ENCODE data around the gene TGM3.

DNA sequence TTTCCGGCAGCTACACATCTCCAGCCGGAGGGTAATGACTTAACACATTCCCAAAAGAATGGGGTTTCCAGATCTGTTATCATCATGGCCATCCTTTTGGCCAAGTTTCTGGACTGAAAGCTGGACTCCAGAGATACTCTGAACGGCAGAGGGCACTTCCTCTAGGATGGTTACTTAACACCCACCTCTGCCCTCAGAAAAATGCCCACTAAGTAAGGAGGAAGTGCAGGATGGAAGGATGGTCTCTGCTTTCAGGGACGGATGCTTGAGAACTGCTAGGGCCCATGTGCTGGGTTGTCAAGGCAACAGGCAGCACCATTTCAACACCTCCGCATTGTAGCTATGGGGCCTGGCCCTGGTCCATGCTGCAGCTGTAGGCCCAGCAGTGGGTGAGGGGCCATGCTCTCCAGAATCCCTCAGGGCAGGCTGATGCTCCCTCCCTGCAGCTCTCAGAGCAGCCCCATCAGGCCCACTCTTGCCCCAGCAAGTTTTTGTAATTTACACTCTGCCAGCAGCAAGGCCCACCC lies 16.5 kb upstream of the TGM3 start:
- no peak for TF ChIP-seq FOXA1 (IDR thresholded peaks at IDR 0.05)
- no peak for TF ChIP-seq FOXM1 (IDR thresholded peaks at IDR 0.05; ENCODE audit: borderline replicate concordance)
- no peak for TF ChIP-seq TARDBP (IDR thresholded peaks at IDR 0.05)
- no peak for TF ChIP-seq SUZ12 (IDR thresholded peaks at IDR 0.05)
- no peak for TF ChIP-seq FOXK2 (IDR thresholded peaks at IDR 0.05)
